Vagina (tissue), 2 donors: Measurements from ENCODE around the gene COX7B. TPM values are rescaled to one million over a fixed set of nuclear protein-coding genes. Genes with fewer than 3 reads are reported as not detected.
"Not testable (repeated sequence)": the region's sequence is repeated elsewhere in the genome, so short reads cannot be mapped to it uniquely, and the experiment has no call there.

Experiments used
- DNase-seq, 2 donors: peaks; one replicate each; pipeline ENCODE4 v3.0.0-alpha.2; 2017; ENCODE audit errors: extremely low spot score in 2 of 2
- H3K27ac ChIP-seq: fragments of 200-600 bp; sonication (generic); one replicate; pipeline ENCODE4 v1.5.1; 2019
- H3K27me3 ChIP-seq: fragments of 200-600 bp; sonication (generic); one replicate; pipeline ENCODE4 v1.5.1; 2019
- H3K36me3 ChIP-seq, 2 donors: fragments of 200-600 bp; sonication (generic); one replicate each; pipeline ENCODE4 v1.5.1; 2017 to 2019
- H3K4me1 ChIP-seq: fragments of 200-600 bp; sonication (generic); one replicate; pipeline ENCODE4 v1.5.1; 2019
- H3K4me3 ChIP-seq, 2 donors: fragments of 200-600 bp; sonication (generic); 1 replicate in 1 of 2; 2 replicates in 1 of 2; pipeline ENCODE4 v1.5.1; 2016 to 2019
- H3K9me3 ChIP-seq: fragments of 200-600 bp; sonication (generic); one replicate; pipeline ENCODE4 v1.5.1; 2019
- POLR2A ChIP-seq, 2 donors: fragments of 450-650 bp; IDR thresholded peaks; one replicate each; pipeline ENCODE4 v1.6.1; 2017; ENCODE audit warnings: antibody characterized with exemption in 2 of 2, mild to moderate bottlenecking in 2 of 2, moderate library complexity in 2 of 2
- POLR2AphosphoS5 ChIP-seq, 2 donors: sonication (generic); formaldehyde crosslinking; IDR thresholded peaks; one replicate each; pipeline ENCODE4 v1.9.0; 2017; ENCODE audit warnings: antibody characterized with exemption in 2 of 2, mild to moderate bottlenecking in 2 of 2, low read depth in 1 of 2; ENCODE audit not compliant: insufficient read depth in 1 of 2
- intact Hi-C: fragments of 100-400 bp; cut with DNase I; formaldehyde crosslinking; loops from one replicate; pipeline ENCODE4 v1.15.1; 2023
- total RNA-seq: library from RNA; depleted of rRNA; stranded (reverse); fragments of >200 nt; gene quantifications from one replicate; pipeline ENCODE4 v1.2.3, GENCODE V29; 2016
- TF ChIP-seq, protein P1 (sequence below), 3 experiments: fragments of 450-650 bp in 2 of 3; fragments of 200-600 bp in 1 of 3; sonication (generic) in 1 of 3; IDR thresholded peaks; one replicate each; pipeline ENCODE4 v1.5.1; 2017 to 2019; ENCODE audit warnings: antibody characterized with exemption in 3 of 3, mild to moderate bottlenecking in 2 of 3, moderate library complexity in 2 of 3

The COX7B gene
- total RNA-seq, 1 donor from 2014 or later: 483 TPM

DNA sequence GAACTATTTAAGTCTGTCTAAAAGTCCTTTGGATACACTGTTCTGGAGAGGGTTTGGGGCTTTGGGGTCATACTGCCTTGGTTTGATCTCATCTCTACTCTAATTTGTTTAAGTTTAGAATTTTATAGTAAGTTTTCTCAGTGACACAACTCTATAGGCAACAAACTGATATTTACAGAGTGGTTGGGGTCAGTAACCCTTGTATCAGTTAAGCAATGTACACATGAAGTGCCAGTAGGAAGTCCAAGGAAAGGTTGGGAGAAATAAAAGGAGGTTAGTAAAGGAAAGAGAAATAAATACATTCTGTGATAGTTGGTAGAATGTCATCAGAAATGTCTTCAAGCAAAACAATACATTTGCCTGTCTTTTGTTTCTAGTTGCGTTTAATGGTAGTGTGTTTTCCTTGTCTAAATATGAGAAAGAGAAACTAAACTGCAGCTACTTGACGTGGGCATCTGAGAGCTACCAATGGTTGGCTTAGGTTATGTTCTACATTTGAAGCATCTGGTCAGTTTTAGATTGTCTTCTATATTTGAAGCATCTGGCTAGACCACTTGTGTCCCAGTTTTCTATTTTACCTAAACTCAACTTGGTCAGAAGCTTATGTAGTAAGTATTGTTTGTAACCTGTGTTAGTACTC, 18.1 kb downstream of the COX7B start:
- Histone ChIP-seq H3K27me3 (no peaks in the 10 kb centered on the region), H3K4me3 (no peak overlapping the region), H3K36me3 (no peaks in the 10 kb centered on the region), H3K4me1 (peaks cover 7% of the 10 kb centered on the region), H3K27ac (no peak overlapping the region), H3K9me3 (no peaks in the 10 kb centered on the region)
- intact Hi-C loops: no loop called here
- TF ChIP-seq POLR2A (IDR thresholded peaks at IDR 0.05) (no peak), POLR2AphosphoS5 (IDR thresholded peaks at IDR 0.05; ENCODE audit: insufficient read depth in 1 of 2, low read depth in 1 of 2) (no peak)
- TF ChIP-seq, protein P1, sequence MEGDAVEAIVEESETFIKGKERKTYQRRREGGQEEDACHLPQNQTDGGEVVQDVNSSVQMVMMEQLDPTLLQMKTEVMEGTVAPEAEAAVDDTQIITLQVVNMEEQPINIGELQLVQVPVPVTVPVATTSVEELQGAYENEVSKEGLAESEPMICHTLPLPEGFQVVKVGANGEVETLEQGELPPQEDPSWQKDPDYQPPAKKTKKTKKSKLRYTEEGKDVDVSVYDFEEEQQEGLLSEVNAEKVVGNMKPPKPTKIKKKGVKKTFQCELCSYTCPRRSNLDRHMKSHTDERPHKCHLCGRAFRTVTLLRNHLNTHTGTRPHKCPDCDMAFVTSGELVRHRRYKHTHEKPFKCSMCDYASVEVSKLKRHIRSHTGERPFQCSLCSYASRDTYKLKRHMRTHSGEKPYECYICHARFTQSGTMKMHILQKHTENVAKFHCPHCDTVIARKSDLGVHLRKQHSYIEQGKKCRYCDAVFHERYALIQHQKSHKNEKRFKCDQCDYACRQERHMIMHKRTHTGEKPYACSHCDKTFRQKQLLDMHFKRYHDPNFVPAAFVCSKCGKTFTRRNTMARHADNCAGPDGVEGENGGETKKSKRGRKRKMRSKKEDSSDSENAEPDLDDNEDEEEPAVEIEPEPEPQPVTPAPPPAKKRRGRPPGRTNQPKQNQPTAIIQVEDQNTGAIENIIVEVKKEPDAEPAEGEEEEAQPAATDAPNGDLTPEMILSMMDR (IDR thresholded peaks at IDR 0.05): no peak
- no peak for DNase-seq

- DNase-seq: no peak
- Histone ChIP-seq H3K27ac (no peak overlapping the region), H3K9me3 (no peaks in the 10 kb centered on the region), H3K4me3 (no peak overlapping the region), H3K27me3 (no peaks in the 10 kb centered on the region), H3K4me1 (no peaks in the 10 kb centered on the region), H3K36me3 (no peaks in the 10 kb centered on the region)
- TF ChIP-seq POLR2A (IDR thresholded peaks at IDR 0.05) (no peak), POLR2AphosphoS5 (IDR thresholded peaks at IDR 0.05; ENCODE audit: insufficient read depth in 1 of 2, low read depth in 1 of 2) (no peak)
- TF ChIP-seq, protein P1 (IDR thresholded peaks at IDR 0.05): no peak
- intact Hi-C loops: no loop called here
These were observed 19.3 kb downstream of the COX7B start for GRCh38 chrX:77918568-77918967.

DNA sequence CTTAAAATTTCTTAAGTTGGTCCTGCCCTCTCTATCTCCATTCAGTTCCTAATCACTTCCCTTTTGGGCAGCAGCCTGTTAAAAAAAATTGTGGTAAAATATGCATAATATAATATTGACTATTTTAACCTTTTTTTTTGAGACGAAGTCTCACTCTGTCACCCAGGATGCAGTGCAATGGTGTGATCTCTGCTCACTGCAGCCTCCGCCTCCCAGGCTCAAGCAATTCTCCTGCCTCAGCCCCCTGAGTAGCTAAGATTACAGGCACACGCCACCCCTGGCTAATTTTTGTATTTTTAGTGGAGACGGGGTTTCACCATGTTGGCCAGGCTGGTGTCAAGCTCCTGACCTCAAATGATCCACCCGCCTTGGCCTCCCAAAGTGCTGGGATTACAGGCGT, 20.1 kb downstream of the COX7B start:
- H3K27me3 ChIP-seq, H3K36me3 ChIP-seq, H3K4me1 ChIP-seq, H3K4me3 ChIP-seq, H3K9me3 ChIP-seq, DNase-seq, H3K27ac ChIP-seq, intact Hi-C loops: not testable (repeated sequence)

- H3K4me3 ChIP-seq: no peak overlapping the region
- no peaks in the 10 kb centered on the region for H3K36me3 ChIP-seq
- intact Hi-C loops: no loop called here
- H3K27ac ChIP-seq: no peak overlapping the region
- no peaks in the 10 kb centered on the region for H3K9me3 ChIP-seq
- no peaks in the 10 kb centered on the region for H3K27me3 ChIP-seq
- H3K4me1 ChIP-seq: no peaks in the 10 kb centered on the region
- DNase-seq: no peak
- TF ChIP-seq, protein P1 (IDR thresholded peaks at IDR 0.05): no peak
- no peak for TF ChIP-seq POLR2AphosphoS5 (IDR thresholded peaks at IDR 0.05; ENCODE audit: insufficient read depth in 1 of 2, low read depth in 1 of 2)
- TF ChIP-seq POLR2A (IDR thresholded peaks at IDR 0.05): no peak
These were observed 23.5 kb downstream of the COX7B start for GRCh38 chrX:77922787-77923186.

- Histone ChIP-seq H3K4me1 (no peaks in the 10 kb centered on the region), H3K27ac (no peak overlapping the region), H3K36me3 (no peaks in the 10 kb centered on the region), H3K4me3 (no peak overlapping the region), H3K27me3 (no peaks in the 10 kb centered on the region), H3K9me3 (no peaks in the 10 kb centered on the region)
- intact Hi-C loops: no loop called here
- TF ChIP-seq, protein P1 (IDR thresholded peaks at IDR 0.05): no peak
- TF ChIP-seq POLR2AphosphoS5 (IDR thresholded peaks at IDR 0.05; ENCODE audit: insufficient read depth in 1 of 2, low read depth in 1 of 2): no peak
- TF ChIP-seq POLR2A (IDR thresholded peaks at IDR 0.05): no peak
- DNase-seq: no peak
These were observed 25.1 kb downstream of the COX7B start for GRCh38 chrX:77924320-77924859.
